ENCODE data around the gene CACNG8. TPM values are rescaled to one million over a fixed set of nuclear protein-coding genes. Genes with fewer than 3 reads are reported as not detected.
"Not testable (repeated sequence)": the region's sequence is repeated elsewhere in the genome, so short reads cannot be mapped to it uniquely, and the experiment has no call there.

The CACNG8 gene
- total RNA-seq, 4 donors from 2014 or later: 0.02 to 0.10 (median 0.05) TPM

DNA sequence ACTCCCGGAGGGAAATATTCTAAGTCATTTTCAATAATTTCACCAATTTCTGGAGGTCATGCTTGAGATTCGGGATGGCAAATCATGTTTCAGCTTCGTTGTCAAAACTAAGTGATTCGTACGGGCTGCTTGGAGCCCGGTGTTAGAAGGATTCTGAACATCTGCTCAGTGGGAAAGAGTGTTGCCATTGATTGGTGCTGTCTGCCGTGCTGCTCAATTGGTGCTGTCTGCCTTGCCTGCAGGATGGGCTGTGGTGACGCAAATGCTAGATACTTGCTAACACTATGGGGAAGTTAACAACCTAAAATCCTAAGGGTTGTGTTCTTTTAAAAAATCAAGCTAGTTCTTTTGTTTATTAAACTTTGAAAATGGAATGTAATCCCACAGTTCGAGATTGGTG, 17.3 kb upstream of the CACNG8 start:
- H3K27ac ChIP-seq: no peak overlapping the region
- no peak overlapping the region for H3K4me3 ChIP-seq
- intact Hi-C loops (cut with DNase I; ENCODE audit: low total_unique reads) (no loop called here), in situ Hi-C loops (cut with MboI; ENCODE audit: low sequenced_read_pairs in 4 of 4) (no loop called here)
- H3K9me3 ChIP-seq: no peaks in the 10 kb centered on the region
- H3K4me1 ChIP-seq: no peaks in the 10 kb centered on the region
- peaks cover 29 to 47% (median 39%) of the 10 kb centered on the region in 3 donors for H3K27me3 ChIP-seq
- DNase-seq (no peak), ATAC-seq (no peak)
- no peak for TF ChIP-seq POLR2A (IDR thresholded peaks at IDR 0.05)
- TF ChIP-seq, protein P1, sequence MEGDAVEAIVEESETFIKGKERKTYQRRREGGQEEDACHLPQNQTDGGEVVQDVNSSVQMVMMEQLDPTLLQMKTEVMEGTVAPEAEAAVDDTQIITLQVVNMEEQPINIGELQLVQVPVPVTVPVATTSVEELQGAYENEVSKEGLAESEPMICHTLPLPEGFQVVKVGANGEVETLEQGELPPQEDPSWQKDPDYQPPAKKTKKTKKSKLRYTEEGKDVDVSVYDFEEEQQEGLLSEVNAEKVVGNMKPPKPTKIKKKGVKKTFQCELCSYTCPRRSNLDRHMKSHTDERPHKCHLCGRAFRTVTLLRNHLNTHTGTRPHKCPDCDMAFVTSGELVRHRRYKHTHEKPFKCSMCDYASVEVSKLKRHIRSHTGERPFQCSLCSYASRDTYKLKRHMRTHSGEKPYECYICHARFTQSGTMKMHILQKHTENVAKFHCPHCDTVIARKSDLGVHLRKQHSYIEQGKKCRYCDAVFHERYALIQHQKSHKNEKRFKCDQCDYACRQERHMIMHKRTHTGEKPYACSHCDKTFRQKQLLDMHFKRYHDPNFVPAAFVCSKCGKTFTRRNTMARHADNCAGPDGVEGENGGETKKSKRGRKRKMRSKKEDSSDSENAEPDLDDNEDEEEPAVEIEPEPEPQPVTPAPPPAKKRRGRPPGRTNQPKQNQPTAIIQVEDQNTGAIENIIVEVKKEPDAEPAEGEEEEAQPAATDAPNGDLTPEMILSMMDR (IDR thresholded peaks at IDR 0.05 in 4 of 5, conservative IDR thresholded peaks at IDR 0.05 in 1 of 5): no peak
- no peaks in the 10 kb centered on the region for H3K36me3 ChIP-seq

DNA sequence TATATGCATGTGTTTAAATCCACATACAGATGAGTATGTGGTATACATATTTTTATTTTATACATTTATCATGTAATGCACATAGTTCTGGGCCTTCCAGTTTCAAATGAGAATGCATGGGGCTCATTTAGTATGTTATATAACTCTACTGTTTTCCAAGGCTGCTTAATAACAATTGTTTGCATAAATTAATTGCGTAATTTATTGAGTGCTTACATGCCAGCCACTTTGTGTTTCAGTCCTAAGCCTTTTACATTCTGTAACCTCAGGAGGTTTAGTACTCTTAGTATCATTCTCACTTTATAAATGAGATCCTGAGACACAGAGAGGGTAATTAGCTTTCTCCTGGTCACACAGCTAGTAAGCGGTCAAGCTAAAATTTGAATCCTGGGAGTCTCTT, 16.7 kb upstream of the CACNG8 start:
- H3K9me3 ChIP-seq: no peaks in the 10 kb centered on the region
- H3K4me3 ChIP-seq: no peak overlapping the region
- intact Hi-C loops (cut with DNase I; ENCODE audit: low total_unique reads) (no loop called here), in situ Hi-C loops (cut with MboI; ENCODE audit: low sequenced_read_pairs in 4 of 4) (no loop called here)
- DNase-seq (no peak), ATAC-seq (no peak)
- no peak overlapping the region for H3K27ac ChIP-seq
- no peak for TF ChIP-seq POLR2A (IDR thresholded peaks at IDR 0.05)
- TF ChIP-seq, protein P1 (IDR thresholded peaks at IDR 0.05 in 4 of 5, conservative IDR thresholded peaks at IDR 0.05 in 1 of 5): no peak
- no peaks in the 10 kb centered on the region for H3K36me3 ChIP-seq
- H3K4me1 ChIP-seq: no peaks in the 10 kb centered on the region
- peaks cover 28 to 46% (median 39%) of the 10 kb centered on the region in 3 donors for H3K27me3 ChIP-seq

DNA sequence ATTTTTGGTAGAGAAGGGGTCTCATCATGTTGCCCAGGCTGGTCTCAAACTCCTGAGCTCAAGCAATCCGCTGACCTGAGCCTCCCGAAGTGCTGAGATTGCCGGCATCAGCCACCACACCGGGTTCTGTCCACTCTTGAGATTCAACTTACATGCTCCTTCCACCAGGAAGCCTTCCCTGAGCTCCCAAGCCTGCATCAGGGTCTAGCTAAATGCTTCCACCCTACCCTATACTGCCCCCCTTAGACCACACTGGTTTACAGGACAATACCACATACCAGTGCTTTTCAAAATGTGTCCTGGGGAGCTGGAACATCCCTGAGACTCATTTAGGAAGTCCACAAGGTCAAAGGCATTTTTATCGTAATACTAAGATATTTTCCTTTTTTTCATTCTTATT, 15.1 kb upstream of the CACNG8 start:
- Histone ChIP-seq H3K4me3 (no peak overlapping the region), H3K27ac (no peak overlapping the region), H3K4me1 (no peaks in the 10 kb centered on the region), H3K27me3 (peaks cover 12 to 30% (median 22%) of the 10 kb centered on the region in 3 donors), H3K9me3 (no peaks in the 10 kb centered on the region), H3K36me3 (no peaks in the 10 kb centered on the region)
- DNase-seq: no peak
- in situ Hi-C loops (cut with MboI; ENCODE audit: low sequenced_read_pairs in 4 of 4): no loop called here
- intact Hi-C loops (cut with DNase I; ENCODE audit: low total_unique reads): no loop called here
- ATAC-seq: no peak
- TF ChIP-seq, protein P1 (IDR thresholded peaks at IDR 0.05 in 4 of 5, conservative IDR thresholded peaks at IDR 0.05 in 1 of 5): no peak
- no peak for TF ChIP-seq POLR2A (IDR thresholded peaks at IDR 0.05)

DNA sequence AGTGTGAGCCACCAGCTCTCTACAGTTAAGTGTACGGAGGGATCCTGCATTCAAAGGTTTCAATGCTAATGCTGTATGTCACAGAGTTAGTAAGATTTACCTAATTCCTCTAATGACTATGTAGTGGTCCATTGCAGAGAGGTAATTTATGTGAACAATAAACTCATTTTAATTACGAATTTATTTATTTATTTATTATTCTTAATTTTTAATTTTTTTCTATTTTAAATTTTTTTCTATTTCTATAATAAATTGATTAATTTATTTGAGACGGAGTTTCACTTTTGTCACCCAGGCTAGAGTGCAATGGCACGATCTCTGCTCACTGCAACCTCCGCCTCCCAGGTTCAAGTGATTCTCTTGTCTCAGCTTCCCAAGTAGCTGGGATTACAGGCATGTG, 14.1 kb upstream of the CACNG8 start:
- H3K27ac ChIP-seq; H3K9me3 ChIP-seq; H3K4me3 ChIP-seq; H3K4me1 ChIP-seq; ATAC-seq; intact Hi-C loops (cut with DNase I; ENCODE audit: low total_unique reads); in situ Hi-C loops (cut with MboI; ENCODE audit: low sequenced_read_pairs in 4 of 4); DNase-seq; H3K36me3 ChIP-seq: not testable (repeated sequence)
- peaks cover 5 to 28% (median 18%) of the 10 kb centered on the region in 3 donors for H3K27me3 ChIP-seq

DNA sequence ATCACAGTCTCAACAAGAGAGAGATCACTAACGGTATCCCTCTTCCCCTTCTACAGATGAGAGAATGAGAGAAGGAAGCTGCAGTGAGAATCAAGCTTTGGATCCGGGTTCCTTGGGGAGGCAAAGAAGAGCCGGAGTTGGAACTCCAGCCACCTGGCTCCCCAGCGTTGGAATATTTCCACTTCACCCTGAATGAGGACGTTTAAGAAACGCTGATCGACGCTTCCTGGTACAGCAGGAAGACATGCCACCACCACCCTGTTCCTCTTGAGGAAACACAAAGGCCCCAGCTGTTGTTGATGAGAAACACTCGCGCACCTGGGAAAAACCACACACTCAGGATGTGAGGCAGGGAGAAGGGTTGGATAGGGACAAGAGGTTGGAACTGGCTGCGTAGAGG, 11.3 kb upstream of the CACNG8 start:
- Histone ChIP-seq H3K4me1 (no peaks in the 10 kb centered on the region), H3K36me3 (no peaks in the 10 kb centered on the region), H3K27me3 (peaks cover 5 to 35% (median 18%) of the 10 kb centered on the region in 3 donors), H3K4me3 (no peak overlapping the region), H3K27ac (no peak overlapping the region), H3K9me3 (no peaks in the 10 kb centered on the region)
- no peak for ATAC-seq
- no peak for DNase-seq
- in situ Hi-C loops (cut with MboI; ENCODE audit: low sequenced_read_pairs in 4 of 4) (no loop called here), intact Hi-C loops (cut with DNase I; ENCODE audit: low total_unique reads) (no loop called here)
- no peak for TF ChIP-seq POLR2A (IDR thresholded peaks at IDR 0.05)
- TF ChIP-seq, protein P1 (IDR thresholded peaks at IDR 0.05 in 4 of 5, conservative IDR thresholded peaks at IDR 0.05 in 1 of 5): no peak

Data from gastrocnemius medialis (tissue), 4 donors.